HG03060 (cell line): ENCODE results near the gene ELAPOR1.
A peak's percentile ranks its signal among the peaks of the same experiment; 100 is the strongest.
"Not testable (repeated sequence)": the region's sequence is repeated elsewhere in the genome, so short reads cannot be mapped to it uniquely, and the experiment has no call there.

Experiments
- ATAC-seq: cut with Tn5 transposase; IDR thresholded peaks from one replicate; pipeline ENCODE4 v1.9.1; 2021; ENCODE audit warnings: low read depth, moderate number of reproducible peaks; ENCODE audit not compliant: unreplicated experiment

Gene ELAPOR1

GRCh38 chr1:109135940-109136339 lies 22.0 kb downstream of the ELAPOR1 start:
- no peak for ATAC-seq

DNA sequence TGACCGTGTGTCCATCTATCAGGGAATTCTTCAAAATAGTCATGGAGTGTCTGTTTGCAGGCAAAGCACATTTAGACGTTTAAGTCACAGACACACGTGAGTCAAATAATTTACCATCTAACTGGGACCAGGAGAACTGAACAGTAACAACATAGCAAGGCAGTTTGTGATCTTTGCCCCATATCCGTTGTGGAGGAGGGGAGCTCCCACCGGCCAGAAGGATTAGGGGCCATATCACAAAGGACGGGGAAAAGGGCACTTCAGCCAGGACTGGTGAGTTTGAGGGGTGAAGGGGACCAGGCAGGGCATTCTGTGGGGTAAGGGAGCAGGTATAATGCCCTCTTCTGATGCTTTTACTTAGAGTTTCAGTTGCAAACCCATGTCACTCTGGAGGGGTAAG lies 22.9 kb downstream of the ELAPOR1 start:
- no peak for ATAC-seq

- ATAC-seq: no peak
These were observed 24.0 kb downstream of the ELAPOR1 start for GRCh38 chr1:109137958-109138357.

GRCh38 chr1:109138358-109138757 lies 24.4 kb downstream of the ELAPOR1 start:
- no peak for ATAC-seq

DNA sequence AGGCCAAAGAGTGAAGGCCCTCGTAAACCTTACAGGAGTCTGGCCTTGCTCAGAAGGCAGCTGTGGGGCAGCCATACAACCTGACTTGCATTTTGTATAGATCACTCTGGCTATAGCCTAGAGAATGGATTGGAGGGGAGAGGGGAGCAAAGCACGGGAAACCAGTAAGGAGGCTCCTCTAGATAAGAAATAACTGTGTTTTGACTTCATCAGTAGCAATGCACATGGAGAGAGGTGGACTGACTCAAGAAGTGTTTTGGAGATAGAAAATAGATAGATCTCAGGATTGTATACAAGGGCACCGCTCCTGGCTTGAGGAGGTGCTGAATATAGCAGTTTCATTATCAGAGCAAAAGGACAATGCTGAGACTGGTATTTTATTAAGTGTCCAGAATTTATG lies 26.5 kb downstream of the ELAPOR1 start:
- no peak for ATAC-seq

DNA sequence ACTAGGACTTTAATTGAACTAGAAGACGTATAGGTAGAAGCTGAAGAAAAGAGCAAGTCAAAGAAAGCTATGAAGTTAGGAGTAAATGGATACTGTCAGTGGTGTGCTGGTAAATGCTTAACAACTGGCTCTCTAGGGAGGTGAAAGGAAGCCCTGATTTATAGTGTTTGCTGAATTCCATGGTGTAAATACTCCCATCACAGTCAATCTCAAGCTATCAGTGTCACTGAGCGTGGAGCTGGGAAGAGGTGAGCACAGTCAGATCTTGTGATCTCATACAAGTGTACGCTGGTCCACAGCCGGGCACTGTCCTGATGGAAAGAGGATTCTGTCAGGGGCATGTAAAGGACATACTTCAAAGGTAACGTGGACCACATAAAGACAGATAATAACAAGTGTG lies 28.3 kb downstream of the ELAPOR1 start:
- no peak for ATAC-seq

DNA sequence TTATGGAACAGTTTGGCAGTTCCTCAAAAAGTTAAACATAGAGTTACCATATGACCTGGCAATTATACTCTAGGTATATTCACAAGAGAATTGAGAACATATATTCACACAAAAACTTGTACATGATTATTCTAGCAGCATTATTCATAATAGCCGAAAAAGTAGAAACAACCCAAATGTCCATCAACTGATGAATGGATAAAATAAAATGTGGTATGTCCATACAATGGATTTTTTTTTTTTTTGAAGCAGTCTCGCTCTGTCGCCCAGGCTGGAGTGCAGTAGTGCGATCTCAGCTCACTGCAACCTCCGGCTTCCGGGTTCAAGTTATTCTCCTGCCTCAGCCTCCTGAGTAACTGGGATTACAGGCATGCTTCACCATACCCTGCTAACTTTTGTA lies 28.8 kb downstream of the ELAPOR1 start:
- ATAC-seq: not testable (repeated sequence)

- ATAC-seq: no peak
These were observed 35.2 kb downstream of the ELAPOR1 start for GRCh38 chr1:109148987-109149561.

- no peak for ATAC-seq
These were observed 36.1 kb downstream of the ELAPOR1 start for GRCh38 chr1:109149874-109150601.

- ATAC-seq: no peak
These were observed 37.5 kb downstream of the ELAPOR1 start for GRCh38 chr1:109151146-109151990.

- ATAC-seq: no peak
These were observed 38.3 kb downstream of the ELAPOR1 start for GRCh38 chr1:109152196-109152595.

DNA sequence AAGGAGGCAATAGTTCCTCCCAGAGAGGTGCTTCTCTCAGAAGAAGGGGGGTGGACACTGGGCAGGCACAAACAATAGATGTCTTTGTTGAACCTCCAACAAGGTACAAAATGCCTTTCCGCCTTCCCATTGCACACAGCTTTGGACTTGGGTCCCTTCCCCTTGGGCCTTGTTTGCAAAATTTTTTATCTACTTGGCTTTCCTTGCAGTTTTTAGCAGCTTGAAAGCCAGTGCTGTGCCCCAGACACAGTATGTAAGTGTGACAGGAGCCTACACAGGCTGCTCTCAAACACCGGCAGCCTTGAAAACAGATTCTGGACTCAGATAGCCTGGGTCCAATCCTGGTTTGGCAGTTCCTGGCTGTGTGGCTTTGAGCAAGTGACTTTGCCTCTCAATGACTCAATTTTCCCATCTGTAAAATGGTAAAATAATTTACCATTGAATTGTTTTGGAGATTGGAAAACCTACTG lies 43.0 kb downstream of the ELAPOR1 start:
- no peak for ATAC-seq

GRCh38 chr1:109158433-109158832 lies 44.5 kb downstream of the ELAPOR1 start:
- no peak for ATAC-seq

DNA sequence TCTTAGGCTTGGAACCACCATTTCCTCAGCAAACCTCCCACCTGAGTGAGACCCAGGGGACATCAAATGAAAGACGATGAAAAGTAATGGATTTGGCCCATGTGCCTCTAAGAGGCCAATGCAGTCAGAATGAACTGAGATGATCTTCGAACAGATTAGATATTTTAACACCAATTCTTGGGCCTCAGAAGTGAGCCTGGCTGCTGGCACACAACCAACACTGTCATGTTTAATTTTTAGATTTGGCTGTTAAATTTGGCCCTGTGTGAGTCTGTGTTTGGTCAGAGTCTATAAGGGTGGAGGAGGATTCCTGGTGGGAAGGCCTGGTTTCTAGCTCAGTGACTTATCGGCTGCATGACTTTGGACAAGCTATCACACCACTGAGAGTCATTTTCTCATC lies 45.4 kb downstream of the ELAPOR1 start:
- no peak for ATAC-seq

DNA sequence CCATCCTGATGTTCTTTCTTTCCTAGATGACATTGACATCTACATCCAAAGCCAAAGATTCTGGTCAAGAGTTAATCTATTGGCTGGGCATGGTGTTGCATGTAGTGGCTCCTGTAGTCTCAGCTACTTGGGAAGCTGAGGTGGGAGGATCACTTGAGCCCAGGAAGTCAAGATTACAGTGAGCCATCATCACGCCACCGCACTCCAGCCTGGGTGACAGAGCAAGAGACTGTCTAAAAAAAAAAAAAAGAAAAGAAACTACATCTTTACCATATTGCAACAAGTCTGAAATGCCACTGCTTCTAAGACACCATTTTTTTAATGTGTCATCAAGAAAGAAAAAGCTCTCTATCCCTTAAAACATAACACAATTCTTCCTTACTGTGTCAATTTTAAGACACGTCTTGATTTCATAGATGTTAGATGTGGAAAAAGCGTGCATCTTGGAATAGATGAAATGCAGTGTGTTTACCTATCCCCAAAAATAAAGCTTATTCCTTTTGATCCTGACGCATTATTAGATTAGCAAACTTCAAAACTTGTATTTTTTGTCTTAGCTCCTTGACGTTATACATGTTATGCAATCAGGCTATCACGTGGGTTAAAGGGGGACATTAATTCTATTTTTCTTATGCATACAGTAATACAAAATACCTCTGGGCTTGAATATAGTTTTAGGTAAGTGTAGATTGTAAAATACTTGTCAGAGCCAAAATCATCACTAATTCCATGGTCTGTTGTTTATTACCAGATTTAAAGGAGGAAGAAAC lies 46.3 kb downstream of the ELAPOR1 start:
- ATAC-seq: no peak

DNA sequence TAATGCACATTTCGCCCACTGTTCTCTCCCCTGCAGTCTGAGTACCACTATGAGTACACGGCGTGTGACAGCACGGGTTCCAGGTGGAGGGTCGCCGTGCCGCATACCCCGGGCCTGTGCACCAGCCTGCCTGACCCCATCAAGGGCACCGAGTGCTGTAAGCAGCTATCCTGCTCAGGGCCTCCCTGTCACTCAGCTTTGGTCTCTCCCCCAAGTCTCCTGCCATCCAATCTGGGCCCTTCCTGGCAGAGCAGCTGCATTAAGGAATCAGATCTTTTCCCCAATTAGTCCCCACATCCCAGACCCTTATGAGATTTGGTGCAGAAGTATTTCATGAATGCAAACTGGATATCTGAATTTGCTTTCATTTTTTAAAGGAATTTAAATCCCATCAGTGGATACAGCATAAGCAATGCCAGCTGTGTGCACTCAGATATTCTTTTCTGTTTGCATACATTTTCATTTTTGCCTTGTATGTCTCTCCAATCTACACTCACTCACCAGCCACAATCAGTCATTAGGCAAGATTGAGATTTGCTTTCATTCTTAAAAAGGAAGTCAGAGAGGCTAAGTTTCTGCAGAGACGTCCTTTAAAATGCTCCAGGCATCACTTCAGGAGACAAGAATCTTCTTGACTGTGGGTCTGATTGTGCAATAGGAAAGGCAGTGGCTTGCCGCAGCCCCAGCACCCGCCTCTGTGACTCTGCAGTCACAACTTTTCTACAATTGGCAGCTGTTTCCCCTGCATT lies 48.1 kb downstream of the ELAPOR1 start:
- ATAC-seq: peak; percentile 53

DNA sequence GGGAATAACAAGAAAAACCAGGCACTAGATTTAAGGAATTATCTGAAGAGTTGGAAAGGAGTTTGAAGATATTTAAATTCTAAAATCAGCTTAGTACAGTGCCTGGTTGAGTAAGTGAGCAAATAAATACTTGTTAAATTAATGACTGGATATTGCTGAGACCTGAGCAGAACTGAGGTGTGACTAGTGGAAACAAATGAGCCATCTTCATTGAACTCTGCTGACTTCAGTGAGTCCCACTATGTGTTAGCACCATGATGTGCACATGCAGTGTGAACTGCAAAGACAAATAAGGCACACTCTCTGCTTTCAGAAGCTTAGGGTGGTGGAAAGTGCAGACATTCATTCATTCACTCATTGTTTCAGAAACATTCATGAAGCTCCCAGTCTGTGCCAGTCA lies 48.7 kb downstream of the ELAPOR1 start:
- ATAC-seq: no peak

DNA sequence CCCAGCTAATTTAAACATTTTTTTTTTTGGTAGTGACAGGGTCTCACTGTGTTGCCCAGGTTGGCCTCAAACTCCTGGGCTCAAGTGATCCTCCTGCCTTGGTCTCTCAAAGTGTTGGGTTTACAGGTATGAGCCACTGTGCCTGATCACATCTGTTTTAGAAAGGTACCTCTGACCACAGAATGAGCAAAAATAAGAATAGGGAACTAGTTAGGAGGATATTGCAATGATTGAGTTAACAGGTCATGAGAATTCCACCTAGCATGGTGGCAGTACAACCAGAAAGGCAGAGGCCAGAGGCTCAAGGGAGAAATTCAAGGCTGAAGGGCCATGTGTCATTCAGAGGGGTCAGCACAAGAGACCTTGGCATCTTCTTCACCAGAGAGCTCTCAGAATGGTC lies 49.6 kb downstream of the ELAPOR1 start:
- ATAC-seq: no peak
